ENCODE data around the gene GYG1. TPM values are rescaled to one million over a fixed set of nuclear protein-coding genes. Genes with fewer than 3 reads are reported as not detected.

GYG1 gene
- total RNA-seq: 10 to 100 TPM in 1 of 4 donors, 1 to 10 TPM in 3; 6.7 to 12.3 (median 7.5) TPM

- TF ChIP-seq POLR2A (IDR thresholded peaks at IDR 0.05) (peak in 1 of 2 donors; percentile 12), CTCF (IDR thresholded peaks at IDR 0.05) (no peak)
- DNase-seq (ENCODE audit: low spot score in 2 of 2): peak; percentile 48 to 96
- H3K4me3 ChIP-seq (ENCODE audit: low read depth, poor library complexity, severe bottlenecking): peak within 1 kb of the TSS; percentile 78
- intact Hi-C loops (cut with DNase I; ENCODE audit: low total_unique reads): no loop called here
- WGBS, 2 donors: 0 to 2% methylated on average over 18 to 44 of the region's 91 CpGs
Measured at GRCh38 chr3:148991219-148992026, at the start of gene GYG1. Gene GYG1 (plus strand): TSS chr3:148991540. CDS start chr3:148991641, 101 bp downstream.

GRCh38 chr3:148943506-148944205 is 47.7 kb upstream of the GYG1 start:
- DNase-seq (ENCODE audit: low spot score in 2 of 2): peak in 1 of 2 donors; percentile 50
- H3K4me3 ChIP-seq (ENCODE audit: low read depth, poor library complexity, severe bottlenecking): no peak overlapping the region
- WGBS, 2 donors: 1 to 2% methylated on average over 2 of the region's 2 CpGs
- TF ChIP-seq POLR2A (IDR thresholded peaks at IDR 0.05) (no peak), CTCF (IDR thresholded peaks at IDR 0.05) (peak in 1 of 3 donors; percentile 66)
- intact Hi-C loops (cut with DNase I; ENCODE audit: low total_unique reads): loop anchor here (10.0 kb wide), 2 partner anchors 79 to 639 kb away; partner anchors contain the start of gene CPA3

- 86 to 88% methylated on average over 2 of the region's 2 CpGs for WGBS, 2 donors
- no peak for DNase-seq (ENCODE audit: low spot score in 2 of 2)
- no peak for TF ChIP-seq POLR2A (IDR thresholded peaks at IDR 0.05)
- no peak for TF ChIP-seq CTCF (IDR thresholded peaks at IDR 0.05)
- intact Hi-C loops (cut with DNase I; ENCODE audit: low total_unique reads): loop anchor here (10.0 kb wide), 2 partner anchors 80 to 640 kb away; partner anchors contain the start of gene CPA3
- no peak overlapping the region for H3K4me3 ChIP-seq (ENCODE audit: low read depth, poor library complexity, severe bottlenecking)
Measured at GRCh38 chr3:148945116-148945515, 46.2 kb upstream of the GYG1 start.

- no peak for DNase-seq (ENCODE audit: low spot score in 2 of 2)
- intact Hi-C loops (cut with DNase I; ENCODE audit: low total_unique reads): loop anchor here (10.0 kb wide), 2 partner anchors 84 to 644 kb away; partner anchors contain the start of gene CPA3
- 88 to 90% methylated on average over 8 of the region's 8 CpGs for WGBS, 2 donors
- no peak overlapping the region for H3K4me3 ChIP-seq (ENCODE audit: low read depth, poor library complexity, severe bottlenecking)
- no peak for TF ChIP-seq POLR2A (IDR thresholded peaks at IDR 0.05)
- TF ChIP-seq CTCF (IDR thresholded peaks at IDR 0.05): no peak
Measured at GRCh38 chr3:148948913-148949657, 42.3 kb upstream of the GYG1 start.

- H3K4me3 ChIP-seq (ENCODE audit: low read depth, poor library complexity, severe bottlenecking): no peak overlapping the region
- intact Hi-C loops (cut with DNase I; ENCODE audit: low total_unique reads): no loop called here
- TF ChIP-seq POLR2A (IDR thresholded peaks at IDR 0.05) (no peak), CTCF (IDR thresholded peaks at IDR 0.05) (no peak)
- no peak for DNase-seq (ENCODE audit: low spot score in 2 of 2)
- 85 to 89% methylated on average over 1 of the region's 1 CpG for WGBS, 2 donors
Measured at GRCh38 chr3:148950806-148951205, 40.5 kb upstream of the GYG1 start.

Measured in lower leg skin (tissue), 4 donors.